NCI-H774 (cell line): ENCODE data around the gene ABCB8.
A peak's percentile ranks its signal among the peaks of the same experiment; 100 is the strongest.

Experiments
- DNase-seq: peaks from one replicate; lab custom pipeline; 2025; lab: John Stamatoyannopoulos, UW

The ABCB8 gene

DNA sequence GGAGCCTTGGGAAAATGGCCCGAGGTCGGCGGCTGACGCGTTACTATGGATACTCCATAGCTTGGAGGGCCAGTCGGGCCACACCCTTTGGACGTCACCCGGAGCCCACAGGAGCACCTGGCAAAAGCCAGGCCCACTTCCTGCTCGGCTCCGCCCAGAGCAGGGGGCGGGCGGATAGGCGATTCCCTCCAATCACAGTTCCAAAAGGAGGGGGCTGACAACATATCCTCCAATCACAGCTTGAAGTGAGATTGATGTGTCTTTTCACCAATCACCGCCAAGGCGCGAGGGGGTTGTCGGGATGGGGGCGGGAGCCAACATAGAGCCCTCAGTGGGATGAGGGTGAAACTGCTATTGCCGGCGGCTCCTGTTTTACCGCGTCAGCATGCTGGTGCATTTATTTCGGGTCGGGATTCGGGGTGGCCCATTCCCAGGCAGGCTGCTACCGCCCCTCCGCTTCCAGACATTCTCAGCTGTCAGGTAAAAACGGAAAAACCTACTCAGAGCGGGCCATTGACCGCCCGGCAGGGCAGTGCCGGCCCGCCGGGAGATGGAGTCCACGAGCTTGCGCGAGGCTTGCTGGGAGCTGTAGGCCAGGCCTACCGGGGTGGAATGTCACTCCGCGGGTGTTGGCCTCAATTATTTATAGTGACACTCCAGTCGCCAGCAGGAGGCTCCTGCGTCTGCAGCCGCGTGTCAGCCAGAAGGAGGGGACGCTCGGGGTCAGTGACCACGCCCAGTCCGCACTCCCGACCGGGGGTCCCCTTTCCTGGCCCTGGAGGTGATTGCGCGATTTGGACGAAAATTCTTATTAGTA, at the start of gene ABCB8:
Gene ABCB8 (plus strand): TSS at position 320 of the 817 bp plus-strand sequence. CDS start 66 bp downstream, at position 386.
- DNase-seq: peak; percentile 98

DNA sequence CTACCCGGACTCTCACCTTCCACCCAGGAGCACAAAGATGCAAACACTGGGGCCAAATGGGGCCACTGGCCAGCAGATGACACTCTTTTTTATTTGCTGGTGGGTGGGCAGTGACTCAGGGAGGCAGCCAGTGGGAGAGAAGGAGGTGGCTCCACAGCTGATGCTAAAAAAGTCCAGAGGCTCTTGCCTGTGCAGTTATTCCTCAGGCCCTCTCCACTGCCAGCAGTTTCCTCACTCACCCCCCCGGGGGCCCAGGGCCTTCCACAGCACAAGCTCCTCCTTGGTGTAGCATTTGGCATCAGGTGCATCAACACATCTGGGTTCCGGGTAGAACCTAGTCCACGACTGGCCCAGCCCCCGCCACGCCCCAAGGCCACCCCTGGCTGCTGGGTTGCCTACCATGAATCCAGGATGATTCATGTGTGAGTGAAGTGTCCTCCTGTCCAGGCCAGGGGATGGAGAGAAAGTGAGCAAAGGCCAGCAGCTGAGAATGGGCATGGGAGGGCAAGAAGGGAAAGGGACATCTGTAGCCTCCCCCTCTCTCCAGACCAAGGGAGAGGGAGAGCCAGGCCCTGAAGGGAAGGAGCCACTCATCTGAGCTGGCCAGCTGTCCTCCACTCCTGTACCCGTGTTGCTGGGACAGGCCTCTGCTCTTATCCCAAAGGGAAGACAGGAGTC, 48.4 kb upstream of the ABCB8 start:
- DNase-seq: no peak

GRCh38 chr7:150980663-150981062, 47.6 kb upstream of the ABCB8 start:
- no peak for DNase-seq

- no peak for DNase-seq
Observed at GRCh38 chr7:150981644-150982043, 46.6 kb upstream of the ABCB8 start.

- no peak for DNase-seq
Observed at GRCh38 chr7:150982351-150982750, 45.9 kb upstream of the ABCB8 start.

- DNase-seq: no peak
Observed at GRCh38 chr7:150983893-150984368, 44.3 kb upstream of the ABCB8 start.

DNA sequence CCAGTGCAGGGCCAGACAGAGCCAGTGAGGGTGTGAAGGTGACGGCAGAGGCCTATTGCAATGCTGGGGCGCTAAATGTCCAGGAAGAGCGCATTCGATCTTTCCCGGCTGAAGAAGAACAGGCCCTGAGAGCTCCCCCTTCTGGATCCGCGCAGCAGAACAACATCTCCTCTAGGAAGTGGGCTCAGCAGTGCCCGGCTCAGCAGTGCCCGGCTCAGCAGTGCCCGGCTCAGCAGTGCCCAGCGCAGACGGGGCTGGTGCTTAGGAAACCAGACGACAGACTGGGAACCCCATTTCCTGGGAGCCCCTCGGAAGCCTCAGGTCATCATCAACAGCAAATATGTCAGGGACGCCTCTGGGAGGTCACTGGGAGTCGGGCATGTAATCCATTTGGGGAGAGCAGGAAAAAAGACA, 42.1 kb upstream of the ABCB8 start:
- peak; percentile 50 for DNase-seq

DNA sequence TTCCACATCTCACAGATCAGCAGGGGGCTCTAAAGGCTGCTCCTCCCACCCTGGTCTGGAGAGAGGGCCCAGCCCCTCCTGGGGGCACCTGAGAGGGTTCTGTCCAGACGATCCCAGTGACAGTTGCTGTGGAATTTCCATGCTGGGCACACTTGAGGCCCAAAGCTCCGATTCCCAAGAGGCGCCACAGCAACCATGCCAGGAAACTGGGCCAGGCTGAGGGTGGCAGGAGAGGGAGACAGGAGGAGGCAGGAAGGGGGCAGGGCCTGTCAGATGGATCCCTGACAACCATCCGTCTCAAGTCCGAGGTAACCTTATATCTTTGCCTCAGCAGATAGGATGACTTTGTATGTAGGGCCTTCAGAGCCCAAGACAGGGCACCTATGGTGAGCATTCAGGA, 41.7 kb upstream of the ABCB8 start:
- no peak for DNase-seq

GRCh38 chr7:150988230-150989226, 39.7 kb upstream of the ABCB8 start:
- peak; percentile 37 for DNase-seq

DNA sequence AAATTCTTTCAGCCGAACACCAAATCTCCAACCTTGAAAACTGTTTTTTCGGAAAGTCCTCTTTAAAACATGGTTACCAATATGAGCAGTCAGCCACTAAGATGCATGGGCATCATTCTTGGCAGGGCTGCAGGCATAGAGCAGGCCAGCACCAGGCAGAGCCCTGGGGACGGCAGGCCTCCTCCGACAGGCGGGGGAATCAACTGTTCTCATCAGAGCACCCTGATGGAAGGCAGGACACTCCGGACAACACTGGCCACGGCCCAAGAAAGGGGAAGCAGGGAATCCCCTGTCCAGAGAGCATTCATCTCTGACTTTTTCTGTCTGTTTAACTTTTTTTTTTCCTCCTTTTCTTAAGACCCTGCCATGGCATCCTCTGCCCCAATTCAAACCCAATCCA, 38.8 kb upstream of the ABCB8 start:
- DNase-seq: no peak

GRCh38 chr7:150990416-150991186, 37.6 kb upstream of the ABCB8 start, which contains the start of gene NOS3:
NOS3 (plus strand) TSS chr7:150991017; CDS start chr7:150993804, 2,787 bp downstream.
- no peak for DNase-seq

DNA sequence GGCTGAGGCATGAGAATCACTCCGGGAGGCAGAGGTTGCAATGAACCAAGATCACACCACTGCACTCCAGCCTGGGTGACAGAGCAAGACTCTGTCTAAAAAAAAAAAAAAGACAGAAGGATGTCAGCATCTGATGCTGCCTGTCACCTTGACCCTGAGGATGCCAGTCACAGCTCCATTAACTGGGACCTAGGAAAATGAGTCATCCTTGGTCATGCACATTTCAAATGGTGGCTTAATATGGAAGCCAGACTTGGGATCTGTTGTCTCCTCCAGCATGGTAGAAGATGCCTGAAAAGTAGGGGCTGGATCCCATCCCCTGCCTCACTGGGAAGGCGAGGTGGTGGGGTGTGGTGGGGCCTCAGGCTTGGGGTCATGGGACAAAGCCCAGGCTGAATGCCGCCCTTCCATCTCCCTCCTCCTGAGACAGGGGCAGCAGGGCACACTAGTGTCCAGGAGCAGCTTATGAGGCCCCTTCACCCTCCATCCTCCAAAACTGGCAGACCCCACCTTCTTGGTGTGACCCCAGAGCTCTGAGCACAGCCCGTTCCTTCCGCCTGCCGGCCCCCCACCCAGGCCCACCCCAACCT, 36.1 kb upstream of the ABCB8 start:
- DNase-seq: no peak

- DNase-seq: no peak
Observed at GRCh38 chr7:150992833-150993302, 35.4 kb upstream of the ABCB8 start.

- no peak for DNase-seq
Observed at GRCh38 chr7:150993511-150993910, 34.7 kb upstream of the ABCB8 start.

DNA sequence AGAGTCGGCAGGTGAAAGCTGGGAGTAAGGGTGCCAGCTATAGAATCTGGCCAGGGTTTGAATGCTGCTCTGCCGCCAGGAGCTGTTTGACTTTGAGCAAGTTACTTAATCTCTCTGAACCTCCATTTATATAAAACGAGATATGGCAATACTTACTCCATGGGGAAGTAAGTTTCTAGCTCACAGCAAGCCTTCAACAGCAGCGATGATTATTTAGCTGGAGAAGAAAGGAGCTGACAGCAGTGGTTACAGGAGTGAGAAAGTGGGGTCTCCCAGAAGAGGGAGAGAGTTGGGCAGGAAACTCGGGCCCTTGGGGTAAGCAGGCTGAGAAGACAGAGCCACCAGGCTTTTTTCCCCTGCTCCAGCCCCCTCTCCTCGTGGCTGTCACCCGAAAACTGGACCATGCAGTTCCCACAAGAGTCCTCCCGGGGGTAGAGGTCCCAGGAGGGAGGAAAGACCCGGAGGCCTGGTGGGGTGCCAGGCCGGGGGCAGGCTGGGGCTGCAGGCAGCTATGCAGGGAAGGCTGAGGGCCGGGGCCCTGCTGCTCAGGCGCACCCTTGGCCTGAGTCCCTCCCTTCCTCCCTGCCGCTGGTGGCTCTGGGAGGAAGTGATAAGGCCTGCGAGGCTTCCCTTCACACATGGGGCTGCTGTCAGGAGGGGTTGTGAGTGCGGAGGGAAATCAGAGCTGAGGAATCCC, 34.0 kb upstream of the ABCB8 start:
- no peak for DNase-seq

DNA sequence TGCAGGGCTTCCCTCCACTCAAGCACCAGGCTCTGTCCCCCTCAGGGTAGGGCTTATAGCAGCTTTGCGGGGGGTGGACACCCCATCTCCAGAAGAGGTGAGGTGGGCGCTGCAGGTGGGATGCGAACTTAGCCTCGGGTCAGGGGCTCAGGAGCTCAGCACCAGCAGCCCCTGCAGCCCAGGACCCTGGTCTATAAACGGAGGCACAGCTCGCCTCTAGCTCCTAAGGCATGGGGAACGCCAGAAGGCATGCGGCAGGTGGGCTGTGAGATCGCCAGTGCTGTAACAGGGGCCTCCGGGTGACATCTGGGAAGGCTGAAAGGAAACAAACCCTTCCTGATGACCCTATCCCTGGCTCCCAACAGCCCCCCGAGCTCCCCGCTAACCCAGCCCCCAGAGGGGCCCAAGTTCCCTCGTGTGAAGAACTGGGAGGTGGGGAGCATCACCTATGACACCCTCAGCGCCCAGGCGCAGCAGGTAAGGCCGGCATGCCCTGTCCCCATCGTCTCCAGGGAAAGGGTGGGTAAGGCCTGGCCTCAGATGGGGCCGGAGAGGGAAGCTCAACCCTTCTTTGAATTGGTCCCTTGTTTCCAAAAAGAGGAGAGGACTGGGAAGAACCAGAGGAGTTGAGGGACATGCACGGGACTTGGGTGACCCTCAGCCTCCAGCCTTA, 33.3 kb upstream of the ABCB8 start:
- no peak for DNase-seq

DNA sequence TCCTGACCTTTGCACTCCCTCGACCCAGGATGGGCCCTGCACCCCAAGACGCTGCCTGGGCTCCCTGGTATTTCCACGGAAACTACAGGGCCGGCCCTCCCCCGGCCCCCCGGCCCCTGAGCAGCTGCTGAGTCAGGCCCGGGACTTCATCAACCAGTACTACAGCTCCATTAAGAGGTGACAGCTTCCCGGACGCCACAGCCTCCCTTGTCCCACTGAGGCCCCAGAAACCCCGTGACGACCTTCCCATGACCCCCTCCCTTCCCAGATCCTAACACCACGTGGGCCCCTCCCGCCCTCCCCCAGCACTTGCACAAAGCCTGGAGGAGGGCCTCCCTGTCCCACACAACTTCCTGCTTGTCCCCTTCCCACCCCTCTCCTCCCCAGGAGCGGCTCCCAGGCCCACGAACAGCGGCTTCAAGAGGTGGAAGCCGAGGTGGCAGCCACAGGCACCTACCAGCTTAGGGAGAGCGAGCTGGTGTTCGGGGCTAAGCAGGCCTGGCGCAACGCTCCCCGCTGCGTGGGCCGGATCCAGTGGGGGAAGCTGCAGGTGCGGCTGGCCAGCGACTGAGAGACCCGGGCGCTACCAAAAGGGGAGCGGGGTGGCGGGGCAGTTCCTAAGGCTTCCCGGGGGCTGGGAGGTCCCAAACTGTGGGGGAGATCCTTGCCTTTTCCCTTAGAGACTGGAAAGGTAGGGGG, 31.7 kb upstream of the ABCB8 start:
- no peak for DNase-seq

DNA sequence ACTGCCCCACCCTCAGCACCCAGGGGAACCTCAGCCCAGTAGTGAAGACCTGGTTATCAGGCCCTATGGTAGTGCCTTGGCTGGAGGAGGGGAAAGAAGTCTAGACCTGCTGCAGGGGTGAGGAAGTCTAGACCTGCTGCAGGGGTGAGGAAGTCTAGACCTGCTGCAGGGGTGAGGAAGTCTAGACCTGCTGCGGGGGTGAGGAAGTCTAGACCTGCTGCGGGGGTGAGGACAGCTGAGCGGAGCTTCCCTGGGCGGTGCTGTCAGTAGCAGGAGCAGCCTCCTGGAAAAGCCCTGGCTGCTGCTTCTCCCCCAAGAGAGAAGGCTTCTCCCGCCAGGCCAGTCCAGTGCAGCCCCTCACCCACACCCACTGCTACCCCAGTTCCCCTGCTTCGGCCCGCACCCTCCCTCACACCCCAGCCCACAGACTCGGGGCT, 31.2 kb upstream of the ABCB8 start:
- DNase-seq: no peak

- DNase-seq: no peak
Observed at GRCh38 chr7:150997817-150998216, 30.4 kb upstream of the ABCB8 start.
